Esophagus muscularis mucosa (tissue), 4 donors: ENCODE results near the gene VHLL. TPM values are rescaled to one million over a fixed set of nuclear protein-coding genes. Genes with fewer than 3 reads are reported as not detected.

ENCODE experiments used
- DNase-seq: peaks from one replicate; pipeline ENCODE4 v3.0.0-alpha.2; 2017; ENCODE audit errors: extremely low spot score
- H3K27ac ChIP-seq, 4 donors: fragments of 200-600 bp; sonication (generic); replicated peaks in 1 of 4; 1 replicate in 3 of 4; 2 replicates in 1 of 4; pipeline ENCODE4 v1.5.1; 2016 to 2019; ENCODE audit warnings: mild to moderate bottlenecking in 1 of 4
- H3K27me3 ChIP-seq, 4 donors: fragments of 200-600 bp; sonication (generic); one replicate each; pipeline versions ENCODE4 v1.5.1 to v1.6.0; 2016 to 2019
- H3K36me3 ChIP-seq, 4 donors: fragments of 200-600 bp; sonication (generic); one replicate each; pipeline ENCODE4 v1.5.1; 2016 to 2019
- H3K4me1 ChIP-seq, 4 donors: fragments of 200-600 bp; sonication (generic); one replicate each; pipeline ENCODE4 v1.5.1; 2016 to 2019
- H3K4me3 ChIP-seq, 4 donors: fragments of 200-600 bp; sonication (generic); 1 replicate in 2 of 4; 2 replicates in 2 of 4; pipeline ENCODE4 v1.5.1; 2016 to 2019; ENCODE audit warnings: mild to moderate bottlenecking in 4 of 4, moderate library complexity in 1 of 4
- H3K9me3 ChIP-seq, 4 donors: fragments of 200-600 bp; sonication (generic); 1 replicate in 3 of 4; 2 replicates in 1 of 4; pipeline ENCODE4 v1.5.1; 2016 to 2019
- EP300 ChIP-seq: sonication (generic); formaldehyde crosslinking; IDR thresholded peaks from one replicate; pipeline ENCODE4 v1.6.1; 2017; ENCODE audit warnings: antibody characterized with exemption
- POLR2A ChIP-seq: fragments of 450-650 bp; IDR thresholded peaks from one replicate; pipeline ENCODE4 v1.6.1; 2017; ENCODE audit warnings: antibody characterized with exemption, moderate library complexity, mild to moderate bottlenecking, low read depth
- POLR2AphosphoS5 ChIP-seq, 2 donors: sonication (generic); formaldehyde crosslinking; IDR thresholded peaks; one replicate each; pipeline ENCODE4 v1.6.1; 2017; ENCODE audit warnings: antibody characterized with exemption in 2 of 2
- WGBS: methylation state at CpG from one replicate; pipeline ENCODE4 v1.1.5; 2018; 5-methylcytosine and 5-hydroxymethylcytosine counted together
- intact Hi-C: fragments of 100-400 bp; cut with DNase I; formaldehyde crosslinking; loops from one replicate; pipeline ENCODE4 v1.15.1; 2023
- total RNA-seq, 4 donors: library from RNA; depleted of rRNA; stranded (reverse); fragments of >200 nt; gene quantifications; one replicate each; pipeline versions ENCODE4 v1.1.0 to v1.2.1, GENCODE V29; 2016
- TF ChIP-seq, protein P1 (sequence below), 3 experiments: fragments of 200-600 bp in 2 of 3; fragments of 450-650 bp in 1 of 3; sonication (generic) in 2 of 3; IDR thresholded peaks; one replicate each; pipeline ENCODE4 v1.5.1; 2017 to 2019; ENCODE audit warnings: antibody characterized with exemption in 3 of 3, mild to moderate bottlenecking in 2 of 3, moderate library complexity in 1 of 3

Gene VHLL
- total RNA-seq, 4 donors from 2014 or later: not detected

DNA sequence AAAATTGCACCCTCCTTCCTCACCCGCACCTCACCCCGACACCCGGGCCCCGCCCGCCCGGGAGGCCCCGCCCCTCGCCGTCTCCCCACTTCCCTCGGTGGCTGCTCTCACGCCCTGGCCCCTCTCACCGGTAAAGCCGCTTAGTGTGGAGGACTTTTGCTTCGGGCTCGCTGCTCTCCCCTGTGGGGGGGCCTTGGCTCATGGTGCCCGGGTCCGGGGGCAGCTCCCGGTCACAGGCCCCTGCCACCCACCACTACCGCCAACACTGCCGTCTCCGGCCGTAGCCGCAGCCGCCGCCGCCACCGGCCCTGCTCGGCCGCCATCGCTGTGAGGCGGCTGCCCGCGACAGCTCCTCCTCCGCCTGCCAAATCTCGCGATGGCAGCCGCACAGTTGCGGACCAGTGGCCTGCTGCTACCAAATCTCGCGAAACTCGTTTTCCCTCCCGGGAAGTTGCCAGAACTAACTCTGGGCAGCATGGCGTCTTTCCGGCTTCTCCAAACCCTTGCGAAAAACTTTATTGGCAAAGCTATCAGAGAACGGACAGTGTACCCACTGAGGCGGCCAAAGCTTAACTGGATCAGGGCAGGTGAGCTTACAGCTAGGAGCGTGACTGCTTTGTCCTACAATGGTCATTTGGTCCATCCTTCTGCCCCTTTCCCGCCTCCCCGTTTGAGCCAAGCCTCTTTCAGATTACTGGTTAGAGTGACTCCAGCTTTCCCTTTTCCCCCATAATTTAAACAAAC, 16.5 kb downstream of the VHLL start, which contains the start of gene SMG5:
TSS of gene SMG5 (minus strand) at position 347 of the 744 bp plus-strand sequence. CDS start at position 202, 145 bp downstream.
- TF ChIP-seq POLR2A: peak; percentile 80
- TF ChIP-seq, protein P1, sequence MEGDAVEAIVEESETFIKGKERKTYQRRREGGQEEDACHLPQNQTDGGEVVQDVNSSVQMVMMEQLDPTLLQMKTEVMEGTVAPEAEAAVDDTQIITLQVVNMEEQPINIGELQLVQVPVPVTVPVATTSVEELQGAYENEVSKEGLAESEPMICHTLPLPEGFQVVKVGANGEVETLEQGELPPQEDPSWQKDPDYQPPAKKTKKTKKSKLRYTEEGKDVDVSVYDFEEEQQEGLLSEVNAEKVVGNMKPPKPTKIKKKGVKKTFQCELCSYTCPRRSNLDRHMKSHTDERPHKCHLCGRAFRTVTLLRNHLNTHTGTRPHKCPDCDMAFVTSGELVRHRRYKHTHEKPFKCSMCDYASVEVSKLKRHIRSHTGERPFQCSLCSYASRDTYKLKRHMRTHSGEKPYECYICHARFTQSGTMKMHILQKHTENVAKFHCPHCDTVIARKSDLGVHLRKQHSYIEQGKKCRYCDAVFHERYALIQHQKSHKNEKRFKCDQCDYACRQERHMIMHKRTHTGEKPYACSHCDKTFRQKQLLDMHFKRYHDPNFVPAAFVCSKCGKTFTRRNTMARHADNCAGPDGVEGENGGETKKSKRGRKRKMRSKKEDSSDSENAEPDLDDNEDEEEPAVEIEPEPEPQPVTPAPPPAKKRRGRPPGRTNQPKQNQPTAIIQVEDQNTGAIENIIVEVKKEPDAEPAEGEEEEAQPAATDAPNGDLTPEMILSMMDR (IDR thresholded peaks at IDR 0.05): peak in 1 of 3 experiments; percentile 39
- no peak for TF ChIP-seq EP300
- peak; percentile 93 to 94 for TF ChIP-seq POLR2AphosphoS5 (IDR thresholded peaks at IDR 0.05)
- no peaks in the 10 kb centered on the region for H3K27me3 ChIP-seq
- no peaks in the 10 kb centered on the region for H3K9me3 ChIP-seq
- 1% methylated on average over 33 of the region's 50 CpGs for WGBS
- peaks cover 26 to 39% (median 34%) of the 10 kb centered on the region in 4 donors for H3K4me1 ChIP-seq
- DNase-seq: peak; percentile 98
- peak within 1 kb of the TSS; percentile 88 to 93 (median 90) for H3K27ac ChIP-seq
- peaks cover 7 to 36% (median 20%) of the 10 kb centered on the region in 4 donors for H3K36me3 ChIP-seq
- H3K4me3 ChIP-seq: peak within 1 kb of the TSS; percentile 85 to 95 (median 93)
- intact Hi-C loops: no loop called here

DNA sequence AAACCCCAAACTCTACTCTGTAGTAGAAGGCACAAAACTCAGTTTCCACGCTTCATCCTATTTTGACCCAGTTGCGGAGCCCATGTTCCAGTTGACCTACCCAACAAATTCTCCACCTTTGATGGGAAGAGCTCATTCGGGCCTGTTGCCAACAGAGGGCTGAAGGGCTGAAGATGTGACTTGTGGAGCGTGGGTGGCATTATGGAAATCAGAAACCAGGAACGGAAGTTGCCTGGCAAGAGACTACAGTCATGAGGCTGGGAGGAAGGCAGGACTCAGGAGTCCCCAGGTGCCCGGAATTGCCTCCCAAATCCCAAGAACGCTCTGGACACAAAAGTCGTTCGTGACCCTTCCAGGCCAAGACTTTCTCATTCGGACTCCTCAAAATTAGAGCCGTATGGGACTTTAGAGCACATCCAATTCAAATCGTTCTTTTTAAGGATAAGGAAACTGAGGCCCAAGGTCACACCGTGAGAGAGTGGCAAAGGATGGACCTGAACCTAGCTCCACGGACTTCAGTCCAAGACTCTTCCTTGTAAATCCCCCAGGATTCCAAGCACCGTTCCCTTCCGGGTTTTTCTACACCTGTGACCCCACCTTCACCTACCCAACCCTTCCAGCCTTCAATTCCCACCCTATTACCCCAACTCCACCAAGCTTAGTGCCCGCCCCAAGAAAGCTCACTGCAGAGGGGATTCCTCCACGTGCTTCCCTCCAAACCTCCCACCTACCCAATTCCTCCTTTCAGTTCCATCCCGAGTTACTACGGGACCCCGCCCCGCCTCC, 17.2 kb downstream of the VHLL start:
- TF ChIP-seq EP300: no peak
- no peak for TF ChIP-seq POLR2A
- TF ChIP-seq POLR2AphosphoS5 (IDR thresholded peaks at IDR 0.05): no peak
- TF ChIP-seq, protein P1 (IDR thresholded peaks at IDR 0.05): no peak
- Histone ChIP-seq H3K9me3 (no peaks in the 10 kb centered on the region), H3K27me3 (no peaks in the 10 kb centered on the region), H3K4me3 (peak overlapping the region; percentile 85 to 95 (median 93)), H3K4me1 (peaks cover 26 to 39% (median 34%) of the 10 kb centered on the region in 4 donors), H3K27ac (peak overlapping the region; percentile 88 to 93 (median 90)), H3K36me3 (peaks cover 12 to 42% (median 28%) of the 10 kb centered on the region in 4 donors)
- DNase-seq: no peak
- WGBS: 10% methylated on average over 22 of the region's 22 CpGs
- intact Hi-C loops: no loop called here

DNA sequence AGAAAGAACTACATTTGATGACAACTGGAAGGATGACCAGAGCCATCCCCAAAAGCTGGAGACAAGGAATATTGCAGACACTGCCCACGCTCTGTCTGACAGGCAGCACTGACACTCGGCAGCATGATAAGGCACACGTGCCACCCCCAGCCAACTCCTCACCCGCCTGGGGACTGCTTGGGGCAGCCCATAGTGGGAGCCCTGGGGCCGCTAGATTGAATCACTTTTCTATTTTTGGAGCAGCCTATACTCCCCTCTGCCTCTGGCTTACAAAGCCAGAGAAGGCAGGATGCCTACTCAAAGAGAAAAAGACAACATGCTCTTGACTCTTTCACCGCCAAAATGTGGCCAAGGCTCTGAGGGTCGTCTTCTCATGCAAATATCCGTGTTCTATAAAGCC, 17.8 kb downstream of the VHLL start:
- Histone ChIP-seq H3K27me3 (no peaks in the 10 kb centered on the region), H3K36me3 (peaks cover 18 to 44% (median 33%) of the 10 kb centered on the region in 4 donors), H3K27ac (peak overlapping the region in 1 of 4 donors; percentile 90), H3K4me1 (peaks cover 26 to 39% (median 34%) of the 10 kb centered on the region in 4 donors), H3K4me3 (peak overlapping the region; percentile 85 to 95 (median 93)), H3K9me3 (no peaks in the 10 kb centered on the region)
- intact Hi-C loops: no loop called here
- WGBS: 23% methylated on average over 8 of the region's 8 CpGs
- TF ChIP-seq POLR2A: no peak
- no peak for TF ChIP-seq EP300
- DNase-seq: no peak

DNA sequence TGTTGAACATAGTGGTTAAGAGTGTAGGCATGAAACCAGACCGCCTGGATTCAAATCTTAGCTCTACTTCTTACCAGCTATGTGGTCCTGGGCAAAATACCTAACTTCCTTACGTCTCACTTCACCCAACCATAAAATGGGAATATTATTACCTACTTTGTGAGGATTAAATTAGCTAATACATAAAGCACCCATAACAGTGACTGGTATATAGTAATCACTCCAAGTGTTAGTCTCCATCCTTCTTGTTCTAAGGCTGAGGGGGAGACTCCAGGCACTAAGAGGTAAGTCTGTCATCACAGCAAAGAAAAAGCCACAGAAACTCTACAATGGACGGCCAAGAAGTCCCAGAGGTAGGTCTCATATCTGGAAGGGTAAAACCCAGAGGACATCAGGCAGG, 19.3 kb downstream of the VHLL start:
- H3K4me1 ChIP-seq: peaks cover 26 to 39% (median 34%) of the 10 kb centered on the region in 4 donors
- no peaks in the 10 kb centered on the region for H3K9me3 ChIP-seq
- no peak for DNase-seq
- no peaks in the 10 kb centered on the region for H3K27me3 ChIP-seq
- intact Hi-C loops: no loop called here
- TF ChIP-seq POLR2AphosphoS5 (IDR thresholded peaks at IDR 0.05) (no peak), EP300 (no peak), POLR2A (no peak)
- TF ChIP-seq, protein P1 (IDR thresholded peaks at IDR 0.05): no peak
- peaks cover 33 to 49% (median 45%) of the 10 kb centered on the region in 4 donors for H3K36me3 ChIP-seq
- H3K27ac ChIP-seq: no peak overlapping the region
- WGBS: 87% methylated on average over 3 of the region's 3 CpGs
- H3K4me3 ChIP-seq: no peak overlapping the region

DNA sequence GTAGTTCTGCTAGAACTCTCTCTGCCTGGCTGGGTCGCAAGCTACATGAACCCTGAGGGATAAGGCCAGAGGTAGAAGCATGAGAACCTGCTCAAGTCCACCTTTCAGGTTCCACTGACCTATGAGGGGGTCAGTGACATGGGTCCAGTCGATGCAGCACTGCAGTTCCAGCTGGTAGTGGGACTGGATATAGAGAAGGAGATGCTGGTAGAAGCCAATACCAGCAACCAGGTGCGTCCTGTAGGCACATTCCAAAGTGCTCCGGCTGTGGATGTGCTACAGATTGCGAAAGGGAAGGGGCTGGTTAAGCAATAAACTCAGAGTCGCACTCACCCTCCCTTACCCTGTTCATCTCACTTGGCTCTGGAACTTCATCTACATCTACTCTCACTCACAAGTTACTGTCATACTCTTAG, 22.1 kb downstream of the VHLL start:
- intact Hi-C loops: no loop called here
- H3K36me3 ChIP-seq: peaks cover 60 to 77% (median 74%) of the 10 kb centered on the region in 4 donors
- no peaks in the 10 kb centered on the region for H3K27me3 ChIP-seq
- no peak for TF ChIP-seq POLR2A
- H3K9me3 ChIP-seq: no peaks in the 10 kb centered on the region
- H3K4me1 ChIP-seq: peaks cover 13 to 22% (median 22%) of the 10 kb centered on the region in 4 donors
- WGBS: 76% methylated on average over 6 of the region's 6 CpGs
- H3K27ac ChIP-seq: peak overlapping the region in 1 of 4 donors; percentile 45
- no peak overlapping the region for H3K4me3 ChIP-seq
- DNase-seq: no peak
